OCI-LY1 (cell line): Measurements from ENCODE around the gene FBXL17.

ENCODE experiments used
- H2AFZ ChIP-seq: fragments of 200-600 bp; sonication (generic), shearing (Covaris generic); 2 replicates; pipeline ENCODE4 v1.6.0; 2014; ENCODE audit warnings: antibody characterized with exemption, mild to moderate bottlenecking, low read length
- H3F3A ChIP-seq: fragments of 200-600 bp; sonication (generic), shearing (Covaris generic); 2 replicates; pipeline ENCODE4 v1.6.0; 2014; ENCODE audit warnings: mild to moderate bottlenecking, antibody characterized with exemption, low read length, moderate library complexity; ENCODE audit not compliant: insufficient read depth
- H3K27ac ChIP-seq: fragments of 200-600 bp; sonication (generic); 2 replicates; pipeline ENCODE4 v1.5.1; 2014; ENCODE audit warnings: low read length, mixed run types, mild to moderate bottlenecking, low read depth; ENCODE audit not compliant: poor library complexity, severe bottlenecking
- H3K27me3 ChIP-seq: fragments of 200-600 bp; sonication (generic); 2 replicates; pipeline ENCODE4 v1.6.0; 2014; ENCODE audit warnings: antibody characterized with exemption, mild to moderate bottlenecking, low read length, moderate library complexity; ENCODE audit not compliant: insufficient read depth
- H3K36me3 ChIP-seq: fragments of 200-600 bp; sonication (generic); 2 replicates; pipeline ENCODE4 v1.6.1; 2014; ENCODE audit warnings: mild to moderate bottlenecking, antibody characterized with exemption, low read length, moderate library complexity, mixed read lengths; ENCODE audit not compliant: insufficient read depth
- H3K4me1 ChIP-seq: fragments of 200-600 bp; sonication (generic); 2 replicates; pipeline ENCODE4 v1.5.1; 2014; ENCODE audit warnings: mild to moderate bottlenecking, low read length, moderate library complexity; ENCODE audit not compliant: insufficient read depth, severe bottlenecking
- H3K4me2 ChIP-seq: fragments of 200-600 bp; sonication (generic), shearing (Covaris generic); 2 replicates; pipeline ENCODE4 v1.6.1; 2014; ENCODE audit warnings: low read length
- H3K4me3 ChIP-seq: fragments of 200-600 bp; sonication (generic); 2 replicates; pipeline ENCODE4 v1.5.1; 2014; ENCODE audit warnings: low read length, low read depth, mild to moderate bottlenecking, mixed read lengths; ENCODE audit not compliant: poor library complexity, severe bottlenecking
- H3K79me2 ChIP-seq: fragments of 200-600 bp; shearing (Covaris generic); 2 replicates; pipeline ENCODE4 v1.6.1; 2016; ENCODE audit warnings: mixed run types, low read length, mixed read lengths; ENCODE audit not compliant: insufficient read depth
- H3K9ac ChIP-seq: fragments of 200-600 bp; sonication (generic), shearing (Covaris generic); 2 replicates; pipeline ENCODE4 v1.6.1; 2014; ENCODE audit warnings: mild to moderate bottlenecking, low read length, mixed read lengths
- H3K9me2 ChIP-seq: fragments of 200-600 bp; sonication (generic), shearing (Covaris generic); 2 replicates; pipeline ENCODE4 v1.6.1; 2014; ENCODE audit warnings: low read depth, mild to moderate bottlenecking, low read length, mixed read lengths
- H3K9me3 ChIP-seq: fragments of 200-600 bp; shearing (Covaris generic); 2 replicates; pipeline ENCODE4 v1.6.1; 2014; ENCODE audit warnings: low read length, mixed read lengths
- H4K20me1 ChIP-seq: fragments of 200-600 bp; sonication (generic), shearing (Covaris generic); 2 replicates; pipeline ENCODE4 v1.6.0; 2016; ENCODE audit warnings: mild to moderate bottlenecking, low read length; ENCODE audit not compliant: insufficient read depth
- CTCF ChIP-seq: fragments of 200-600 bp; sonication (generic), shearing (Covaris generic); IDR thresholded peaks from 2 replicates; pipeline ENCODE4 v1.5.1; 2017; ENCODE audit warnings: mild to moderate bottlenecking, antibody characterized with exemption, low read length, moderate library complexity, mixed read lengths
- EZH2 ChIP-seq: fragments of 200-600 bp; sonication (generic), shearing (Covaris generic); IDR thresholded peaks from 2 replicates; pipeline ENCODE4 v1.8.0; 2017; ENCODE audit warnings: borderline replicate concordance, mixed run types, mild to moderate bottlenecking, antibody characterized with exemption, low read length, moderate library complexity, mixed read lengths

FBXL17 gene

DNA sequence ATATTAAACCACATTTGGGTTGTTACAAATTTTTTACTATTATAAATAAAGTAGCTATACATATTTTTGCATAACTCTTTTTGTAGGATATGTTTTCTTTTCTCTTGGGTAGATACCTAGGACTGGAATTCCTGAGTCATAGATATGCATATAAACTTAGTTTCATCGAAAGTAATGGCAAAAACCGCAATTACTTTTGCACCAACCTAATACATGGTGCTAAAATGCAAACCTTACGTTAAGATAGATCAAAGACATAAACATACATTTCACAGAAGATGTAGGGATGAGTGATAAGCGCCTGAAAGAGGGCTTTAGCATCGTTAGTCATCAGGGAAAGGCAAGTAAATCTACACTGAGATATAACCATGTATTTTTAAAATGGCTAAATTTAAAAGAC is 532.8 kb downstream of the FBXL17 start:
- TF ChIP-seq CTCF (no peak), EZH2 (no peak)
- Histone ChIP-seq H4K20me1 (no peaks in the 10 kb centered on the region), H3K27ac (no peak overlapping the region), H3K27me3 (no peaks in the 10 kb centered on the region), H3F3A (no peaks in the 10 kb centered on the region), H3K4me1 (no peaks in the 10 kb centered on the region), H3K9me2 (no peaks in the 10 kb centered on the region), H3K9ac (no peak overlapping the region), H2AFZ (no peak overlapping the region), H3K36me3 (no peaks in the 10 kb centered on the region), H3K79me2 (no peaks in the 10 kb centered on the region), H3K4me3 (no peak overlapping the region), H3K9me3 (no peaks in the 10 kb centered on the region), H3K4me2 (no peak overlapping the region)

GRCh38 chr5:107840592-107840991 is 541.3 kb downstream of the FBXL17 start:
- no peaks in the 10 kb centered on the region for H3K79me2 ChIP-seq
- no peaks in the 10 kb centered on the region for H3K4me1 ChIP-seq
- no peaks in the 10 kb centered on the region for H3K9me2 ChIP-seq
- no peak overlapping the region for H3K4me3 ChIP-seq
- H3K27me3 ChIP-seq, result no peaks in the 10 kb centered on the region
- no peak overlapping the region for H2AFZ ChIP-seq
- no peaks in the 10 kb centered on the region for H3K9me3 ChIP-seq
- no peak for TF ChIP-seq CTCF
- TF ChIP-seq EZH2, result no peak
- no peak overlapping the region for H3K27ac ChIP-seq
- H4K20me1 ChIP-seq, result no peaks in the 10 kb centered on the region
- H3K36me3 ChIP-seq, result no peaks in the 10 kb centered on the region
- no peak overlapping the region for H3K4me2 ChIP-seq
- no peak overlapping the region for H3K9ac ChIP-seq
- H3F3A ChIP-seq, result no peaks in the 10 kb centered on the region

DNA sequence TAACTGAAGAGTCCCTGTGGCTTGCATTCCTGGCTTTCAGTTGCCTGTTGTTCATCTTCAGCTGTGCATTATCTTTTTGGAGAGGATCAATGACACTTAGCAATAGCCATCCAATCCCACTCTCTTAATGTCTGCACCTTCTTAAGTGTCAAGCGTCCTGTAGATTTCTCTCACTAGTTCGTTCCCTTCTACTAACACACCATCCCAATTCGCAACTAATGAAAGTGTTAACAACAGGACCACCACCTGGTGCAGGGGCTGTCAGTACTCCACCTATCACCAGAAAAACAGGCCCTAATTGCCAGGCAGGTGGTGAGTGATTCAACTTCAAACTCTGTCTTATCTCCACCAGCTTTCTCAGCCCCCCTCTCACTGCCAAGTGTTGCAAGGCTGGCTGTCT is 541.7 kb downstream of the FBXL17 start:
- no peaks in the 10 kb centered on the region for H3K36me3 ChIP-seq
- no peak overlapping the region for H2AFZ ChIP-seq
- no peaks in the 10 kb centered on the region for H3K9me2 ChIP-seq
- no peaks in the 10 kb centered on the region for H3K9me3 ChIP-seq
- H3F3A ChIP-seq, result no peaks in the 10 kb centered on the region
- no peaks in the 10 kb centered on the region for H3K79me2 ChIP-seq
- no peak overlapping the region for H3K4me3 ChIP-seq
- no peak overlapping the region for H3K4me2 ChIP-seq
- H3K27me3 ChIP-seq, result no peaks in the 10 kb centered on the region
- no peaks in the 10 kb centered on the region for H4K20me1 ChIP-seq
- TF ChIP-seq CTCF, result no peak
- TF ChIP-seq EZH2, result no peak
- H3K27ac ChIP-seq, result no peak overlapping the region
- no peak overlapping the region for H3K9ac ChIP-seq
- no peaks in the 10 kb centered on the region for H3K4me1 ChIP-seq
